Osteoblast (primary cell): ENCODE results near the gene NR5A1. TPM values are rescaled to one million over a fixed set of nuclear protein-coding genes. Genes with fewer than 3 reads are reported as not detected.

ENCODE experiments used
- DNase-seq: peaks from one replicate; pipeline ENCODE4 v3.0.0; 2011; ENCODE audit warnings: low spot score, mixed read lengths; ENCODE audit not compliant: insufficient read length; ENCODE audit errors: missing footprints
- H2AFZ ChIP-seq: 2 replicates; pipeline ENCODE4 v1.6.0; 2011; ENCODE audit warnings: mild to moderate bottlenecking, low read length
- H3K27ac ChIP-seq: 2 replicates; pipeline ENCODE4 v1.5.1; 2011; ENCODE audit warnings: mild to moderate bottlenecking, low read depth, low read length, moderate library complexity
- H3K27me3 ChIP-seq: 2 replicates; pipeline ENCODE4 v1.6.0; 2012; ENCODE audit warnings: mild to moderate bottlenecking, control low read depth, inconsistent platforms, low read length, moderate library complexity; ENCODE audit not compliant: insufficient read depth
- H3K36me3 ChIP-seq: 2 replicates; pipeline ENCODE4 v1.5.1; 2011; ENCODE audit warnings: mild to moderate bottlenecking, low read length, control low read depth, moderate library complexity; ENCODE audit not compliant: insufficient read depth
- H3K4me1 ChIP-seq: 2 replicates; pipeline ENCODE4 v1.5.1; 2011; ENCODE audit warnings: mild to moderate bottlenecking, low read length, control low read depth, moderate library complexity; ENCODE audit not compliant: insufficient read depth
- H3K4me2 ChIP-seq: 2 replicates; pipeline ENCODE4 v1.6.0; 2011; ENCODE audit warnings: mild to moderate bottlenecking, low read length; ENCODE audit not compliant: insufficient read depth
- H3K4me3 ChIP-seq: fragments of 200-600 bp; sonication (generic); 3 replicates; pipeline ENCODE4 v1.5.1; 2012; ENCODE audit warnings: mild to moderate bottlenecking, low read length, inconsistent platforms; ENCODE audit not compliant: insufficient read depth
- H3K79me2 ChIP-seq: 2 replicates; pipeline ENCODE4 v1.6.0; 2012; ENCODE audit warnings: mild to moderate bottlenecking, low read length, control low read depth, inconsistent platforms; ENCODE audit not compliant: insufficient read depth
- H3K9me3 ChIP-seq: 2 replicates; pipeline ENCODE4 v1.5.1; 2011; ENCODE audit warnings: low read depth, low read length, control low read depth
- H4K20me1 ChIP-seq: 2 replicates; pipeline ENCODE4 v1.6.0; 2012; ENCODE audit warnings: mild to moderate bottlenecking, low read length, control low read depth; ENCODE audit not compliant: insufficient read depth
- total RNA-seq: library from RNA; depleted of rRNA; stranded (reverse); fragments of >200 nt; gene quantifications from 2 replicates; pipeline ENCODE4 v1.2.3, GENCODE V29; 2012
- TF ChIP-seq, protein P1 (sequence below): IDR thresholded peaks from 2 replicates; pipeline ENCODE4 v1.5.1; 2011; ENCODE audit warnings: mild to moderate bottlenecking, low read depth, low read length, moderate library complexity; ENCODE audit errors: extremely low read depth

The NR5A1 gene
- total RNA-seq, 1 donor: not detected

DNA sequence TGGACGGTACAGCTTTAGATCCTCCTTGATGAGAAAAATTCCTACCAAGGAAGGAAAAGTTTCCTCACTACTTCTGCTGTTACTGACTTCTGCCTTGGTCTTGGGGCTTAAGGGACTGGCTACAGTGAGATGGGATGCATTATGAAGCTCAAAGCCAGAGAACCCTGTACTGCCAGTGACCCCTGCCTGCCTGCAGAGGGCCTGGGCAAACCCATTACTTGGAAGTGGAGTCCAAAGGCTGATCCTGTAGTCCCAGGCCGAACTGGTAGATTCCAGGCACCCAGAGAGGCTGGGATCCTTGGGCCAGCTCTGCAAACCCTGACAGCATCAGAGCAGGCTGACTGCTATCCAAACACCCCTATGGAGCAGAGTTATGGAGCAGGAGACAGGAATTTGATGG lies 25.7 kb upstream of the NR5A1 start:
- DNase-seq: no peak
- H3K27ac ChIP-seq: no peak overlapping the region
- H2AFZ ChIP-seq: no peak overlapping the region
- H3K9me3 ChIP-seq: no peaks in the 10 kb centered on the region
- no peaks in the 10 kb centered on the region for H3K4me1 ChIP-seq
- TF ChIP-seq, protein P1, sequence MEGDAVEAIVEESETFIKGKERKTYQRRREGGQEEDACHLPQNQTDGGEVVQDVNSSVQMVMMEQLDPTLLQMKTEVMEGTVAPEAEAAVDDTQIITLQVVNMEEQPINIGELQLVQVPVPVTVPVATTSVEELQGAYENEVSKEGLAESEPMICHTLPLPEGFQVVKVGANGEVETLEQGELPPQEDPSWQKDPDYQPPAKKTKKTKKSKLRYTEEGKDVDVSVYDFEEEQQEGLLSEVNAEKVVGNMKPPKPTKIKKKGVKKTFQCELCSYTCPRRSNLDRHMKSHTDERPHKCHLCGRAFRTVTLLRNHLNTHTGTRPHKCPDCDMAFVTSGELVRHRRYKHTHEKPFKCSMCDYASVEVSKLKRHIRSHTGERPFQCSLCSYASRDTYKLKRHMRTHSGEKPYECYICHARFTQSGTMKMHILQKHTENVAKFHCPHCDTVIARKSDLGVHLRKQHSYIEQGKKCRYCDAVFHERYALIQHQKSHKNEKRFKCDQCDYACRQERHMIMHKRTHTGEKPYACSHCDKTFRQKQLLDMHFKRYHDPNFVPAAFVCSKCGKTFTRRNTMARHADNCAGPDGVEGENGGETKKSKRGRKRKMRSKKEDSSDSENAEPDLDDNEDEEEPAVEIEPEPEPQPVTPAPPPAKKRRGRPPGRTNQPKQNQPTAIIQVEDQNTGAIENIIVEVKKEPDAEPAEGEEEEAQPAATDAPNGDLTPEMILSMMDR: no peak
- H3K36me3 ChIP-seq: no peaks in the 10 kb centered on the region
- H3K27me3 ChIP-seq: peaks cover 12% of the 10 kb centered on the region
- H3K4me3 ChIP-seq: no peak overlapping the region
- no peaks in the 10 kb centered on the region for H3K79me2 ChIP-seq
- H4K20me1 ChIP-seq: no peaks in the 10 kb centered on the region
- no peak overlapping the region for H3K4me2 ChIP-seq

DNA sequence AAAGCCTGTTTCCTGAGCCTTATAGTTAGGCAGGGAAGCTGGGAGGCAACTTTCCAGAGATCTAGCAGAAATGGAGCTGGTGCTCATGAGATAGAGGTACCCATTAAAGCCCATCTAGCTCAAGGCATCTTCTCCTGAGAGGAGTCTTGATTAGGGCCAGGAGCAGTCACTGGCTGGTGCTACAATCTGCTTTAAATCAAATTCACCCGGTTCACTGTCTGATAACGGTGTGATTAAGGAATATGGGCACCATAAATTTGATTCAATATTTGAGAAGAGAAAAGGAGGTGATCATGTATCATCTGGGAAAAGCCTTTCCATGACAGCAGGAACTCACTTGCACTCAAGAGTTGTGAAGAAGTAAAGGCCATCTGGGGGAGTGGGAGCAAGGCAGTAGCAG lies 23.9 kb upstream of the NR5A1 start:
- no peaks in the 10 kb centered on the region for H4K20me1 ChIP-seq
- no peaks in the 10 kb centered on the region for H3K9me3 ChIP-seq
- no peak overlapping the region for H3K4me2 ChIP-seq
- H3K27me3 ChIP-seq: peaks cover 12% of the 10 kb centered on the region
- TF ChIP-seq, protein P1: no peak
- no peaks in the 10 kb centered on the region for H3K4me1 ChIP-seq
- H3K79me2 ChIP-seq: no peaks in the 10 kb centered on the region
- no peaks in the 10 kb centered on the region for H3K36me3 ChIP-seq
- DNase-seq: no peak
- no peak overlapping the region for H3K27ac ChIP-seq
- H3K4me3 ChIP-seq: no peak overlapping the region
- H2AFZ ChIP-seq: no peak overlapping the region

DNA sequence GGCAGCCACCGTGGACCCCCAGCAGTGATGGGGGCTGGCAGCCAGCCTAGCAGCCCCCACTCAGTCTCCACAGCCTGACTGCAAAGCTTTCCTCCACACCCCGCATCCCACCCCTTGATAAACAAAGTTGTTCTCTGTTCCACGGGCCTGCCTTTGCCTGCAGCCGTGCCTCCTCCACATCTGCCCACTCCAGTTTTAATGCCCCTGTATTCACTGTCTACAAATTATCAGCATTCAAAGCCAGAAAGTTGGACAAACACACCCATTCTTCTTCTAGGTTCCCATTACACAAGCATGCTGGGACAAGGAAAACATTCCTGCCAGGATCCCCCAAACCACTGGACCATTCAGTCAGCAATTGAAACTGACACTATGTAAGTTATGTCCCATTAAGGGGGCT lies 23.0 kb upstream of the NR5A1 start:
- TF ChIP-seq, protein P1: no peak
- no peaks in the 10 kb centered on the region for H4K20me1 ChIP-seq
- no peaks in the 10 kb centered on the region for H3K36me3 ChIP-seq
- no peaks in the 10 kb centered on the region for H3K9me3 ChIP-seq
- no peak overlapping the region for H3K27ac ChIP-seq
- no peak overlapping the region for H3K4me2 ChIP-seq
- no peaks in the 10 kb centered on the region for H3K4me1 ChIP-seq
- no peak overlapping the region for H3K4me3 ChIP-seq
- H3K27me3 ChIP-seq: peaks cover 12% of the 10 kb centered on the region
- no peak for DNase-seq
- no peaks in the 10 kb centered on the region for H3K79me2 ChIP-seq
- H2AFZ ChIP-seq: no peak overlapping the region

DNA sequence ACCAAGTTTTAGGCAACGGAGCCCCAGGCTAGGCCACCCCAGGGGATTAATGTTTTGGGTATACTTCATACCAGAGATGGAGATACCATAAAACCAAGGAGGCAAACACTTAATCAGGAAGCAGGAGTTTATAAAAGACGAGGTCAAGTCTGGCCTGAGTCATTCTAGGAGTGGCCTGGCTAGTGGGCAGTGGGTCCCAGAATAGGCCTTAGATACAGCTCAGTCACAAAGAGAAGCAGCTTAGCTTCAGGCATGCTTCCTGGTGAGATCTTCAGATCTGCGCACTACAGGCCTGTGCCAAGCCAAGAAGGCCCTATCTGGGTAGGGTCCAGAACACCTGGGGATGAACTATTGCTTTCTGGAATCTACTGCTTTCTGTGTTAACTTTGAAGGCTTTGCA lies 20.6 kb upstream of the NR5A1 start:
- Histone ChIP-seq H3K79me2 (no peaks in the 10 kb centered on the region), H3K36me3 (no peaks in the 10 kb centered on the region), H2AFZ (no peak overlapping the region), H3K27me3 (peaks cover 12% of the 10 kb centered on the region), H3K27ac (no peak overlapping the region), H3K4me1 (no peaks in the 10 kb centered on the region), H4K20me1 (no peaks in the 10 kb centered on the region), H3K4me2 (no peak overlapping the region), H3K4me3 (no peak overlapping the region), H3K9me3 (no peaks in the 10 kb centered on the region)
- peak; percentile 57 for DNase-seq
- TF ChIP-seq, protein P1: no peak
